K562 (cell line): ENCODE measurements around the gene MEIS2. TPM values are rescaled to one million over a fixed set of nuclear protein-coding genes. Genes with fewer than 3 reads are reported as not detected.
A peak's percentile ranks its signal among the peaks of the same experiment; 100 is the strongest.

Source experiments
- ATAC-seq: fragments of 200-7000 bp; cut with Tn5 transposase; 3 replicates; pipeline ENCODE4 v1.9.1; 2020; ENCODE audit warnings: moderate library complexity
- BruUV-seq: library from RNA; stranded (reverse); fragments of 400-500 nt; replicated peaks from 2 replicates; lab custom pipeline; 2021; lab: Mats Ljungman, UMichigan
- CTCF ChIA-PET: fragments of 300-600 bp; formaldehyde crosslinking; extraction: SDS; loops from one replicate; lab custom pipeline; 2021; ENCODE audit warnings: low intra/inter-chr PET ratio; lab: Yijun Ruan, JAX
- POLR2A ChIA-PET: fragments of 300-600, 350-650 bp; sonication (Branson Sonifier 250); formaldehyde crosslinking; extraction: SDS; loops from one replicate; lab custom pipeline; 2021; ENCODE audit warnings: antibody characterized with exemption, inconsistent platforms; lab: Yijun Ruan, JAX
- DNase-seq, 4 experiments: peaks; one replicate each; pipeline versions ENCODE4 v3.0.0 to v3.0.0-alpha.2; 2011 to 2018; ENCODE audit warnings: low spot score in 3 of 4, mixed read lengths in 3 of 4; ENCODE audit errors: extremely low read depth in 1 of 4
- FAIRE-seq: peaks from 2 replicates; lab custom pipeline; 2011; peaks lifted over from hg19 to GRCh38; lab: Jason Lieb, UNC
- H2AFZ ChIP-seq: 2 replicates; pipeline ENCODE4 v1.6.0; 2011; ENCODE audit warnings: low read depth, low read length, control low read depth, inconsistent platforms
- H3K27ac ChIP-seq: fragments of 200-600 bp; 3 replicates; pipeline ENCODE4 v1.8.0; 2011; ENCODE audit warnings: low read depth, mild to moderate bottlenecking, control low read depth, inconsistent platforms, low read length, moderate library complexity, mixed read lengths; ENCODE audit errors: extremely low read depth
- H3K27me3 ChIP-seq, 2 experiments: fragments of 300-600 bp in 1 of 2; 2 replicates in 1 of 2; 3 replicates in 1 of 2; pipeline versions ENCODE4 v1.6.0 to v1.8.0; 2011; ENCODE audit warnings: inconsistent platforms in 2 of 2, low read length in 2 of 2, mild to moderate bottlenecking in 1 of 2, mixed read lengths in 1 of 2, moderate library complexity in 1 of 2; ENCODE audit not compliant: control insufficient read depth in 2 of 2, insufficient read depth in 2 of 2
- H3K36me3 ChIP-seq: fragments of 300-600 bp; 3 replicates; pipeline ENCODE4 v1.8.0; 2011; ENCODE audit warnings: mild to moderate bottlenecking, low read length, inconsistent platforms; ENCODE audit not compliant: control insufficient read depth, insufficient read depth
- H3K4me1 ChIP-seq, 2 experiments: fragments of 200-600 bp in 1 of 2; replicated peaks in 1 of 2; 2 replicates in 1 of 2; 3 replicates in 1 of 2; pipeline versions ENCODE4 v1.5.1 to v1.8.0; 2011; ENCODE audit warnings: inconsistent platforms in 2 of 2, low read length in 2 of 2, mild to moderate bottlenecking in 1 of 2, mixed read lengths in 1 of 2, moderate library complexity in 1 of 2; ENCODE audit not compliant: control insufficient read depth in 2 of 2, insufficient read depth in 2 of 2
- H3K4me2 ChIP-seq: 2 replicates; pipeline ENCODE4 v1.6.1; 2011; ENCODE audit warnings: low read length, control low read depth, inconsistent platforms, mixed read lengths; ENCODE audit not compliant: insufficient read depth
- H3K4me3 ChIP-seq: fragments of 200-600 bp; sonication (generic), shearing (Covaris generic); 2 replicates; pipeline ENCODE4 v1.5.1; 2016; ENCODE audit warnings: control low read depth, inconsistent platforms
- H3K79me2 ChIP-seq: fragments of 200-600 bp; 3 replicates; pipeline ENCODE4 v1.8.0; 2011; ENCODE audit warnings: low read length, inconsistent platforms; ENCODE audit not compliant: control insufficient read depth, insufficient read depth
- H3K9ac ChIP-seq, 2 experiments: 2 replicates each; pipeline versions ENCODE4 v1.6.0 to v1.6.1; 2011; ENCODE audit warnings: low read depth in 2 of 2, low read length in 2 of 2, control low read depth in 1 of 2, inconsistent platforms in 1 of 2, mild to moderate bottlenecking in 1 of 2, mixed read lengths in 1 of 2; ENCODE audit not compliant: insufficient read depth in 1 of 2
- H3K9me1 ChIP-seq: one replicate; pipeline ENCODE4 v1.6.0; 2011; ENCODE audit warnings: inconsistent platforms, mild to moderate bottlenecking, low read length, moderate library complexity; ENCODE audit not compliant: control insufficient read depth, insufficient read depth
- H3K9me3 ChIP-seq: replicated peaks from 2 replicates; pipeline ENCODE4 v1.5.1; 2011; ENCODE audit warnings: low read depth, low read length, inconsistent platforms; ENCODE audit not compliant: control insufficient read depth, insufficient read depth
- H4K20me1 ChIP-seq: replicated peaks from 2 replicates; pipeline ENCODE4 v1.6.1; 2011; ENCODE audit warnings: low read length, inconsistent platforms, mixed read lengths; ENCODE audit not compliant: control insufficient read depth, insufficient read depth
- GATA2 ChIP-seq: sonication (generic); formaldehyde crosslinking; IDR thresholded peaks from 2 replicates; pipeline ENCODE4 v1.4.0; 2020; ENCODE audit warnings: mild to moderate bottlenecking, missing genetic modification reagents
- HMGN3 ChIP-seq: IDR thresholded peaks from 2 replicates; pipeline ENCODE4 v1.6.1; 2011; ENCODE audit warnings: borderline replicate concordance, low read depth, mild to moderate bottlenecking, mixed read lengths, low read length; ENCODE audit not compliant: insufficient read length; ENCODE audit errors: extremely low read depth
- IRF2 ChIP-seq: sonication (generic); formaldehyde crosslinking; IDR thresholded peaks from 2 replicates; pipeline ENCODE4 v1.8.1; 2022; ENCODE audit warnings: mild to moderate bottlenecking, missing genetic modification reagents
- KLF16 ChIP-seq: IDR thresholded peaks from 2 replicates; pipeline ENCODE4 v1.6.1; 2016; ENCODE audit warnings: antibody characterized with exemption
- MTA2 ChIP-seq: fragments of 450-650 bp; IDR thresholded peaks from 2 replicates; pipeline ENCODE4 v1.6.1; 2016; ENCODE audit warnings: low read depth
- SMARCA5 ChIP-seq: fragments of 450-650 bp; IDR thresholded peaks from 2 replicates; pipeline ENCODE4 v1.6.1; 2016
- ZC3H11A ChIP-seq: IDR thresholded peaks from 2 replicates; pipeline ENCODE4 v1.6.1; 2012; ENCODE audit warnings: low read depth, low read length, improper control_type of control experiment
- ZNF57 ChIP-seq: fragments of 450-650 bp; formaldehyde crosslinking; IDR thresholded peaks from 2 replicates; pipeline ENCODE4 v1.4.0; 2020; ENCODE audit warnings: mild to moderate bottlenecking, moderate library complexity
- WGBS: fragments of 100-300 bp; shearing (Covaris generic); methylation state at CpG from one replicate; pipeline ENCODE4 v1.1.6; 2016; ENCODE audit warnings: low coverage, mixed read lengths; ENCODE audit not compliant: insufficient coverage; ENCODE audit errors: missing lambda C conversion rate; 5-methylcytosine and 5-hydroxymethylcytosine counted together
- in situ Hi-C: fragments of 300-500 bp; cut with MboI; formaldehyde crosslinking; loops from 4 replicates; pipeline ENCODE4 v1.15.0; 2018; ENCODE audit warnings: inconsistent platforms, mixed read lengths
- intact Hi-C: fragments of 100-400 bp; cut with micrococcal nuclease; formaldehyde crosslinking; loops from 2 replicates; pipeline ENCODE4 v1.14.2; 2022
- polyA plus RNA-seq, 8 experiments: library from polyadenylated mRNA; depleted of rRNA in 4 of 8; stranded (reverse) in 5 of 8; unstranded in 3 of 8; fragments of >200 nt; fragmentation: Nextera tagmentation in 2 of 8; fragmentation: Illumina TruSeq in 1 of 8; extraction: Ambion mirVana in 2 of 8; extraction: Trizol in 1 of 8; gene quantifications; 2 replicates each; pipeline versions ENCODE4 v1.2.1 to v1.2.3, GENCODE V29; 2011 to 2014; ENCODE audit warnings: inconsistent platforms in 1 of 8, missing spikeins in 1 of 8
- total RNA-seq, 7 experiments: library from RNA; depleted of rRNA in 6 of 7; stranded (reverse); fragments of >200 nt in 6 of 7; fragmentation: Illumina TruSeq in 2 of 7; extraction: Trizol in 2 of 7; gene quantifications; 2 replicates each; pipeline versions ENCODE4 v1.2.1 to v1.2.3, GENCODE V29; 2011 to 2021; ENCODE audit warnings: low replicate concordance in 1 of 7
- TF ChIP-seq, protein P1 (sequence below): IDR thresholded peaks from 3 replicates; pipeline ENCODE4 v1.6.1; 2011; ENCODE audit warnings: borderline replicate concordance, mild to moderate bottlenecking; ENCODE audit not compliant: insufficient read length, insufficient read depth
- TF ChIP-seq, protein P2 (sequence below): fragments of 450-650 bp; IDR thresholded peaks from 2 replicates; pipeline ENCODE4 v1.6.1; 2016; ENCODE audit warnings: mild to moderate bottlenecking, moderate library complexity

MEIS2 gene
- total and polyA plus RNA-seq, 9 of the 15 experiments (the other 6 are each of a cell fraction or from before 2014, with no cell fraction given): 7.5 to 64.2 (median 22.3) TPM

DNA sequence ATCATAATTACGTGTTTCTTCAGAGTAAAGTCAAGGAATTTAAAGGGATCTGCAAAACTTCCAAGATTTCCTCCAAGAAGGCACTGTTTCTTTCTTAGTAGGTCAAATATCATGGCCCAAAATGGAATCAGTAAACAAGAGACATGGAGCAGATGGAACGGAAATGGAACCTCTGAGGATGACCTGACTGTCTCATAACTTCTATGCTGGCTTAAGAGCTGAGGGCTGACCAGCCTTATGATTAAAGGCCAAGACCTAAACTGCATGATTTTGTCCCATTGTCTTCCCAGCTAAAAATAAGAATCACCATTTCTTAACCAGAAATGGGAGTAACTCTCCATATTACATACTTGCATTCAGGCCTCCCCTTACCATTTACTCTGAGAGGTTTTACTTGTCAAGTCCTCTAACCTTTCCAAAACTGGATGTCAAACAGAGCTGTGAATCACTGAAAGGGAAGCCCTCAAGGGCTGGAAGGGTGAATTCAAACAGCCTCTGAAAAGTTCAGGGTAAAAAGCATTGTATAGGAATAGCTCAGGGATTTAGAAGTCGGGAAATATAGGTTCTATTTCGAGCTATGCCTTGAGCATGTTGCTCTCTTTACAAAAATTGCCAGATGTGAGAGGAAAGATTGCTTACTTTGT is 103.7 kb downstream of the MEIS2 start:
- no TSS peak for BruUV-seq
- Histone ChIP-seq H3K27me3 (no peaks in the 10 kb centered on the region), H3K79me2 (no peaks in the 10 kb centered on the region), H3K9me1 (no peaks in the 10 kb centered on the region), H3K9me3 (no peaks in the 10 kb centered on the region), H3K4me3 (no peak overlapping the region), H3K27ac (no peak overlapping the region), H2AFZ (no peak overlapping the region), H3K4me1 (no peaks in the 10 kb centered on the region), H3K4me2 (no peak overlapping the region), H4K20me1 (no peaks in the 10 kb centered on the region), H3K9ac (no peak overlapping the region), H3K36me3 (0 out of 3 replicates have a peak, but pooled peaks cover 4% of the 10 kb centered on the region)
- intact Hi-C loops: no loop called here
- in situ Hi-C loops: no loop called here
- FAIRE-seq (peak; percentile 44), ATAC-seq (no peak), DNase-seq (no peak)
- WGBS: 89% methylated on average over 4 of the region's 4 CpGs
- ChIA-PET CTCF (no interaction called here), POLR2A (interaction anchor here (1.0 kb wide), 1 partner anchor 9 kb away, joined by 3 read pairs; no protein-coding TSS in a partner anchor)
- TF ChIP-seq, protein P1, sequence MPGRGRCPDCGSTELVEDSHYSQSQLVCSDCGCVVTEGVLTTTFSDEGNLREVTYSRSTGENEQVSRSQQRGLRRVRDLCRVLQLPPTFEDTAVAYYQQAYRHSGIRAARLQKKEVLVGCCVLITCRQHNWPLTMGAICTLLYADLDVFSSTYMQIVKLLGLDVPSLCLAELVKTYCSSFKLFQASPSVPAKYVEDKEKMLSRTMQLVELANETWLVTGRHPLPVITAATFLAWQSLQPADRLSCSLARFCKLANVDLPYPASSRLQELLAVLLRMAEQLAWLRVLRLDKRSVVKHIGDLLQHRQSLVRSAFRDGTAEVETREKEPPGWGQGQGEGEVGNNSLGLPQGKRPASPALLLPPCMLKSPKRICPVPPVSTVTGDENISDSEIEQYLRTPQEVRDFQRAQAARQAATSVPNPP: no peak
- TF ChIP-seq ZNF57 (CRISPR knock-in tag) (no peak), MTA2 (no peak), GATA2 (CRISPR knock-in tag) (no peak), IRF2 (CRISPR knock-in tag) (no peak), SMARCA5 (no peak), KLF16 (no peak), HMGN3 (no peak), ZC3H11A (no peak)
- TF ChIP-seq, protein P2, sequence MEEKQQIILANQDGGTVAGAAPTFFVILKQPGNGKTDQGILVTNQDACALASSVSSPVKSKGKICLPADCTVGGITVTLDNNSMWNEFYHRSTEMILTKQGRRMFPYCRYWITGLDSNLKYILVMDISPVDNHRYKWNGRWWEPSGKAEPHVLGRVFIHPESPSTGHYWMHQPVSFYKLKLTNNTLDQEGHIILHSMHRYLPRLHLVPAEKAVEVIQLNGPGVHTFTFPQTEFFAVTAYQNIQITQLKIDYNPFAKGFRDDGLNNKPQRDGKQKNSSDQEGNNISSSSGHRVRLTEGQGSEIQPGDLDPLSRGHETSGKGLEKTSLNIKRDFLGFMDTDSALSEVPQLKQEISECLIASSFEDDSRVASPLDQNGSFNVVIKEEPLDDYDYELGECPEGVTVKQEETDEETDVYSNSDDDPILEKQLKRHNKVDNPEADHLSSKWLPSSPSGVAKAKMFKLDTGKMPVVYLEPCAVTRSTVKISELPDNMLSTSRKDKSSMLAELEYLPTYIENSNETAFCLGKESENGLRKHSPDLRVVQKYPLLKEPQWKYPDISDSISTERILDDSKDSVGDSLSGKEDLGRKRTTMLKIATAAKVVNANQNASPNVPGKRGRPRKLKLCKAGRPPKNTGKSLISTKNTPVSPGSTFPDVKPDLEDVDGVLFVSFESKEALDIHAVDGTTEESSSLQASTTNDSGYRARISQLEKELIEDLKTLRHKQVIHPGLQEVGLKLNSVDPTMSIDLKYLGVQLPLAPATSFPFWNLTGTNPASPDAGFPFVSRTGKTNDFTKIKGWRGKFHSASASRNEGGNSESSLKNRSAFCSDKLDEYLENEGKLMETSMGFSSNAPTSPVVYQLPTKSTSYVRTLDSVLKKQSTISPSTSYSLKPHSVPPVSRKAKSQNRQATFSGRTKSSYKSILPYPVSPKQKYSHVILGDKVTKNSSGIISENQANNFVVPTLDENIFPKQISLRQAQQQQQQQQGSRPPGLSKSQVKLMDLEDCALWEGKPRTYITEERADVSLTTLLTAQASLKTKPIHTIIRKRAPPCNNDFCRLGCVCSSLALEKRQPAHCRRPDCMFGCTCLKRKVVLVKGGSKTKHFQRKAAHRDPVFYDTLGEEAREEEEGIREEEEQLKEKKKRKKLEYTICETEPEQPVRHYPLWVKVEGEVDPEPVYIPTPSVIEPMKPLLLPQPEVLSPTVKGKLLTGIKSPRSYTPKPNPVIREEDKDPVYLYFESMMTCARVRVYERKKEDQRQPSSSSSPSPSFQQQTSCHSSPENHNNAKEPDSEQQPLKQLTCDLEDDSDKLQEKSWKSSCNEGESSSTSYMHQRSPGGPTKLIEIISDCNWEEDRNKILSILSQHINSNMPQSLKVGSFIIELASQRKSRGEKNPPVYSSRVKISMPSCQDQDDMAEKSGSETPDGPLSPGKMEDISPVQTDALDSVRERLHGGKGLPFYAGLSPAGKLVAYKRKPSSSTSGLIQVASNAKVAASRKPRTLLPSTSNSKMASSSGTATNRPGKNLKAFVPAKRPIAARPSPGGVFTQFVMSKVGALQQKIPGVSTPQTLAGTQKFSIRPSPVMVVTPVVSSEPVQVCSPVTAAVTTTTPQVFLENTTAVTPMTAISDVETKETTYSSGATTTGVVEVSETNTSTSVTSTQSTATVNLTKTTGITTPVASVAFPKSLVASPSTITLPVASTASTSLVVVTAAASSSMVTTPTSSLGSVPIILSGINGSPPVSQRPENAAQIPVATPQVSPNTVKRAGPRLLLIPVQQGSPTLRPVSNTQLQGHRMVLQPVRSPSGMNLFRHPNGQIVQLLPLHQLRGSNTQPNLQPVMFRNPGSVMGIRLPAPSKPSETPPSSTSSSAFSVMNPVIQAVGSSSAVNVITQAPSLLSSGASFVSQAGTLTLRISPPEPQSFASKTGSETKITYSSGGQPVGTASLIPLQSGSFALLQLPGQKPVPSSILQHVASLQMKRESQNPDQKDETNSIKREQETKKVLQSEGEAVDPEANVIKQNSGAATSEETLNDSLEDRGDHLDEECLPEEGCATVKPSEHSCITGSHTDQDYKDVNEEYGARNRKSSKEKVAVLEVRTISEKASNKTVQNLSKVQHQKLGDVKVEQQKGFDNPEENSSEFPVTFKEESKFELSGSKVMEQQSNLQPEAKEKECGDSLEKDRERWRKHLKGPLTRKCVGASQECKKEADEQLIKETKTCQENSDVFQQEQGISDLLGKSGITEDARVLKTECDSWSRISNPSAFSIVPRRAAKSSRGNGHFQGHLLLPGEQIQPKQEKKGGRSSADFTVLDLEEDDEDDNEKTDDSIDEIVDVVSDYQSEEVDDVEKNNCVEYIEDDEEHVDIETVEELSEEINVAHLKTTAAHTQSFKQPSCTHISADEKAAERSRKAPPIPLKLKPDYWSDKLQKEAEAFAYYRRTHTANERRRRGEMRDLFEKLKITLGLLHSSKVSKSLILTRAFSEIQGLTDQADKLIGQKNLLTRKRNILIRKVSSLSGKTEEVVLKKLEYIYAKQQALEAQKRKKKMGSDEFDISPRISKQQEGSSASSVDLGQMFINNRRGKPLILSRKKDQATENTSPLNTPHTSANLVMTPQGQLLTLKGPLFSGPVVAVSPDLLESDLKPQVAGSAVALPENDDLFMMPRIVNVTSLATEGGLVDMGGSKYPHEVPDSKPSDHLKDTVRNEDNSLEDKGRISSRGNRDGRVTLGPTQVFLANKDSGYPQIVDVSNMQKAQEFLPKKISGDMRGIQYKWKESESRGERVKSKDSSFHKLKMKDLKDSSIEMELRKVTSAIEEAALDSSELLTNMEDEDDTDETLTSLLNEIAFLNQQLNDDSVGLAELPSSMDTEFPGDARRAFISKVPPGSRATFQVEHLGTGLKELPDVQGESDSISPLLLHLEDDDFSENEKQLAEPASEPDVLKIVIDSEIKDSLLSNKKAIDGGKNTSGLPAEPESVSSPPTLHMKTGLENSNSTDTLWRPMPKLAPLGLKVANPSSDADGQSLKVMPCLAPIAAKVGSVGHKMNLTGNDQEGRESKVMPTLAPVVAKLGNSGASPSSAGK: no peak
